GM12892 (cell line): ENCODE data around the gene DNAJC22.

ENCODE experiments used
- POLR2A ChIP-seq: IDR thresholded peaks from 2 replicates; pipeline ENCODE4 v1.6.1; 2011; ENCODE audit warnings: low read depth, low read length, control low read depth
- POLR2AphosphoS5 ChIP-seq: IDR thresholded peaks from 2 replicates; pipeline ENCODE4 v1.6.1; 2011; ENCODE audit warnings: low read depth, low read length, control low read depth
- TAF1 ChIP-seq: IDR thresholded peaks from 2 replicates; pipeline ENCODE4 v1.6.1; 2011; ENCODE audit warnings: low read depth, mild to moderate bottlenecking, control low read depth, low read length, borderline replicate concordance

DNA sequence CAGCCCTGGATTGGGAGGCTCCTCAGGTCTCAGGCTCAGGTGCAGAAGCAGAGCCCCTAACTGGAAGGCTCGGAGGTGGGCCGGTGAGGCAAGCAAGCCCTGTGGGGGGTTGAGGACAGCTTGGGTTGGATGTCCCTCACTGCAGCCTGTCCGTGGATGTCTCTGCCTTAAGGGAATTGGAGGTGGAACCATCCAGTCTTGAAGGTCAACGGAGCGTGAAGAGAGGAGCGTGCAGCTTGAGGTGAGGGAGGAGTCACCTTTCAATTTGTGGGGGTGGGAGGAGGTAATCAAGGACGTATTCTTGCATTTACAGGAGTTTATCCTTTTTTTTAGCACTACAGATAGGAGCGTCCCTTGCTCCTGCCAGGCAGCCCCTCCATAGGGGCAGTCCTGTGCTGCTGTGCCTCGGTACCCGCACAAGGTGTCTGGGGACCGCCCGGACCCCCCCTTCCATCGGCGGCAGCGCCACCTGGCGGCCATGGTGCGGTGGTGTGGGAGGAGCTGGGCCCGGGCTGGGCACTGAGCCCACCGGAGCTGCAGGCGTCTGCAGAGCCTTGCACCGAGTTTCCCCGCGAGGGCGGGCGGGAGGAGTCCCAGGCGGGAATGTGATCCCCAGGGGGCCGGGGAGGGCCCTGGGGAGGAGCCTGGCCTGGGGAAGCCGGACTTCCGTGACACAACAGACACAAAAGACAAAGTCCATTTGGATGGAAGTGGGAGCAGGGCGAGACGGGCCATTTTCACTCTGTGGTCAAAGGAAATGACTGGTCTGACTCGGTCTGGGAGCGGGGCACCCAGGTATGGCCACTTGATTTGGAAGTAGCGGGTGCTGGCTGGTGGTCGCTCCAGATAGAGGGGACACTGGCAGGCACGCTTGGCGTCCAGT lies 864 bp downstream of the DNAJC22 start:
- TF ChIP-seq POLR2A = no peak
- no peak for TF ChIP-seq TAF1
- no peak for TF ChIP-seq POLR2AphosphoS5
